Karpas-422 (cell line): ENCODE measurements around the gene GSTO2. TPM values are rescaled to one million over a fixed set of nuclear protein-coding genes. Genes with fewer than 3 reads are reported as not detected.

ENCODE experiments used
- DNase-seq: peaks from one replicate; pipeline ENCODE4 v3.0.0-alpha.2; 2015
- H2AFZ ChIP-seq: fragments of 200-600 bp; sonication (generic); 2 replicates; pipeline ENCODE4 v1.6.1; 2014; ENCODE audit warnings: antibody characterized with exemption, low read length, mixed read lengths
- H3K27ac ChIP-seq: fragments of 200-600 bp; sonication (generic); 2 replicates; pipeline ENCODE4 v1.5.1; 2014; ENCODE audit warnings: mild to moderate bottlenecking, low read length, moderate library complexity
- H3K27me3 ChIP-seq: fragments of 200-600 bp; sonication (generic); 2 replicates; pipeline ENCODE4 v1.6.1; 2014; ENCODE audit warnings: low read length, mixed read lengths
- H3K36me3 ChIP-seq: fragments of 200-600 bp; sonication (generic); 2 replicates; pipeline ENCODE4 v1.6.1; 2014; ENCODE audit warnings: low read length, mixed read lengths; ENCODE audit not compliant: insufficient read depth
- H3K4me1 ChIP-seq: fragments of 200-600 bp; sonication (generic); 2 replicates; pipeline ENCODE4 v1.6.1; 2014; ENCODE audit warnings: mild to moderate bottlenecking, low read length, mixed read lengths
- H3K4me2 ChIP-seq: fragments of 200-600 bp; sonication (generic); 2 replicates; pipeline ENCODE4 v1.6.1; 2014; ENCODE audit warnings: low read length, low read depth, mild to moderate bottlenecking; ENCODE audit not compliant: poor library complexity, severe bottlenecking
- H3K4me3 ChIP-seq: fragments of 200-600 bp; sonication (generic); 2 replicates; pipeline ENCODE4 v1.5.1; 2014; ENCODE audit warnings: mild to moderate bottlenecking, antibody characterized with exemption, low read length, mixed read lengths
- H3K79me2 ChIP-seq: fragments of 200-600 bp; sonication (generic); 2 replicates; pipeline ENCODE4 v1.6.1; 2014; ENCODE audit warnings: mild to moderate bottlenecking, low read length, mixed read lengths
- H3K9ac ChIP-seq: fragments of 200-600 bp; sonication (generic); 2 replicates; pipeline ENCODE4 v1.6.0; 2014; ENCODE audit warnings: low read length
- H3K9me2 ChIP-seq: fragments of 200-600 bp; sonication (generic), shearing (Covaris generic); replicated peaks from 2 replicates; pipeline ENCODE4 v1.6.0; 2014; ENCODE audit warnings: mild to moderate bottlenecking, low read length, moderate library complexity; ENCODE audit not compliant: insufficient read depth
- H3K9me3 ChIP-seq: fragments of 300-700, 200-600 bp; sonication (generic); 2 replicates; pipeline ENCODE4 v1.6.1; 2014; ENCODE audit warnings: low read length, mixed read lengths
- H4K20me1 ChIP-seq: fragments of 200-600 bp; sonication (generic); 2 replicates; pipeline ENCODE4 v1.6.1; 2014; ENCODE audit warnings: mild to moderate bottlenecking, antibody characterized with exemption, low read length, low read depth; ENCODE audit not compliant: insufficient read depth
- total RNA-seq: library from RNA; depleted of rRNA; stranded (reverse); fragments of >200 nt; shearing (Covaris generic); gene quantifications from 2 replicates; pipeline ENCODE4 v1.2.3, GENCODE V29; 2014; ENCODE audit warnings: low replicate concordance

GSTO2 gene
- total RNA-seq, 1 experiment from 2014 or later: 1.3 TPM

- H3K4me1 ChIP-seq: peaks cover 46% of the 10 kb centered on the region
- H3K27me3 ChIP-seq: no peaks in the 10 kb centered on the region
- no peaks in the 10 kb centered on the region for H3K9me2 ChIP-seq
- peaks cover 98% of the 10 kb centered on the region for H4K20me1 ChIP-seq
- H3K79me2 ChIP-seq: peaks cover 5% of the 10 kb centered on the region; the same call in 1 of the 2 replicates
- H3K36me3 ChIP-seq: no peaks in the 10 kb centered on the region
- H3K4me3 ChIP-seq: no peak overlapping the region
- no peak overlapping the region for H3K4me2 ChIP-seq
- no peaks in the 10 kb centered on the region for H3K9me3 ChIP-seq
- no peak for DNase-seq
- H2AFZ ChIP-seq: no peak overlapping the region
- H3K9ac ChIP-seq: no peak overlapping the region
- no peak overlapping the region for H3K27ac ChIP-seq
These were observed 62.3 kb downstream of the GSTO2 start for GRCh38 chr10:104331208-104331838.

GRCh38 chr10:104332243-104333031, 63.5 kb downstream of the GSTO2 start:
- Histone ChIP-seq H3K4me2 (no peak overlapping the region), H3K4me1 (peaks cover 57% of the 10 kb centered on the region), H4K20me1 (peaks cover 94% of the 10 kb centered on the region), H3K9ac (no peak overlapping the region), H3K36me3 (no peaks in the 10 kb centered on the region), H3K27ac (no peak overlapping the region), H3K9me3 (no peaks in the 10 kb centered on the region), H3K27me3 (no peaks in the 10 kb centered on the region), H3K9me2 (no peaks in the 10 kb centered on the region), H3K4me3 (no peak overlapping the region), H2AFZ (no peak overlapping the region), H3K79me2 (peaks cover 5% of the 10 kb centered on the region; the same call in 1 of the 2 replicates)
- no peak for DNase-seq

GRCh38 chr10:104333032-104333727, 64.2 kb downstream of the GSTO2 start:
- Histone ChIP-seq H3K79me2 (peaks cover 5% of the 10 kb centered on the region; the same call in 1 of the 2 replicates), H3K9me2 (no peaks in the 10 kb centered on the region), H2AFZ (no peak overlapping the region), H3K27ac (no peak overlapping the region), H3K4me3 (no peak overlapping the region), H3K27me3 (no peaks in the 10 kb centered on the region), H3K36me3 (no peaks in the 10 kb centered on the region), H3K4me1 (peaks cover 56% of the 10 kb centered on the region), H4K20me1 (peaks cover 87% of the 10 kb centered on the region), H3K9me3 (no peaks in the 10 kb centered on the region), H3K9ac (no peak overlapping the region), H3K4me2 (no peak overlapping the region)
- no peak for DNase-seq

DNA sequence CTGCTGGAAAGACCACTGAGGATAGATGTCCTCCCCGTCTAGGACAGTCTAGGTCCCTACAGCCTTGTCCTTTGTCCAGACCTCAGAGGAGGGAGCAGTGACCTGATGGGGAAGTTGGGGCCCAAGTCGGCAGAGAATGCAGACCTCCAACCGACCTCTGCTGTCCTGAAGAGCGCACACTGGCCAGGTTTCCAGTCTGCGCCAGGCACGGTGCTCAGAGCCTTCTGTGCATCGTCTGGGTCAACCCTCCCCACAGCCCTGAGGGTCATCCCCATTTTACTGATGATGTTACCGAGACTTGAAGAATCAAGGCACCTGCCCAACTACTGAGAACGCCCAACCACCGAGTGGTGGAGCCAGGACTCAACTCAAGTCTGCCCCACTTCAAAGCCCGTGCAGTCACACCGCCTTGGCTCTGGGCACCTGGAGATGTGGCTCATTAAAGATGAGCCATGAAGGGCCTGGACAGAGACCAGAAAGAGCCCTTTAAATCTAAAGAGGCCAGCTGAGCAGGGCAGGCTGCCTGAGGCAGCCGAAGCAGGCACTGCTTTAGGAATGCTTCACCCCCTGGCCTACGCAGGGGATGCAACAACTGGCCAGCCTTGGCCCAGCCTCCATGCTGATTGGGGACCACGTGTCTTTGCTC, 64.9 kb downstream of the GSTO2 start:
- no peaks in the 10 kb centered on the region for H3K36me3 ChIP-seq
- peaks cover 55% of the 10 kb centered on the region for H3K4me1 ChIP-seq
- no peak overlapping the region for H2AFZ ChIP-seq
- H3K27ac ChIP-seq: no peak overlapping the region
- H3K4me2 ChIP-seq: no peak overlapping the region
- H3K79me2 ChIP-seq: 0 out of 2 replicates have a peak, but pooled peaks cover 2% of the 10 kb centered on the region
- DNase-seq: no peak
- H3K4me3 ChIP-seq: no peak overlapping the region
- H3K9me2 ChIP-seq: no peaks in the 10 kb centered on the region
- H4K20me1 ChIP-seq: peaks cover 80% of the 10 kb centered on the region
- H3K9ac ChIP-seq: no peak overlapping the region
- no peaks in the 10 kb centered on the region for H3K9me3 ChIP-seq
- no peaks in the 10 kb centered on the region for H3K27me3 ChIP-seq

- Histone ChIP-seq H3K9me2 (no peaks in the 10 kb centered on the region), H3K36me3 (no peaks in the 10 kb centered on the region), H4K20me1 (peaks cover 73% of the 10 kb centered on the region), H3K4me3 (no peak overlapping the region), H2AFZ (no peak overlapping the region), H3K27ac (no peak overlapping the region), H3K4me2 (peak overlapping the region; percentile 38), H3K4me1 (peaks cover 55% of the 10 kb centered on the region), H3K27me3 (no peaks in the 10 kb centered on the region), H3K79me2 (0 out of 2 replicates have a peak, but pooled peaks cover 2% of the 10 kb centered on the region), H3K9me3 (no peaks in the 10 kb centered on the region), H3K9ac (no peak overlapping the region)
- no peak for DNase-seq
These were observed 65.6 kb downstream of the GSTO2 start for GRCh38 chr10:104334561-104334960.

- Histone ChIP-seq H3K9me2 (no peaks in the 10 kb centered on the region), H3K36me3 (no peaks in the 10 kb centered on the region), H2AFZ (no peak overlapping the region), H3K4me3 (no peak overlapping the region; the same call in 1 of the 2 replicates), H3K4me1 (peaks cover 50% of the 10 kb centered on the region), H4K20me1 (peaks cover 68% of the 10 kb centered on the region), H3K9ac (peak overlapping the region; percentile 15; the same call in 1 of the 2 replicates), H3K79me2 (0 out of 2 replicates have a peak, but pooled peaks cover 2% of the 10 kb centered on the region), H3K27ac (no peak overlapping the region), H3K9me3 (no peaks in the 10 kb centered on the region), H3K27me3 (no peaks in the 10 kb centered on the region), H3K4me2 (peak overlapping the region; percentile 38)
- peak; percentile 73 for DNase-seq
These were observed 66.1 kb downstream of the GSTO2 start for GRCh38 chr10:104334965-104335650.

GRCh38 chr10:104336821-104337467, 68.0 kb downstream of the GSTO2 start:
- no peaks in the 10 kb centered on the region for H3K27me3 ChIP-seq
- 0 out of 2 replicates have a peak, but pooled peaks cover 2% of the 10 kb centered on the region for H3K79me2 ChIP-seq
- H3K4me2 ChIP-seq: peak overlapping the region; percentile 93
- peaks cover 49% of the 10 kb centered on the region for H4K20me1 ChIP-seq
- H3K9me3 ChIP-seq: no peaks in the 10 kb centered on the region
- no peaks in the 10 kb centered on the region for H3K9me2 ChIP-seq
- H3K27ac ChIP-seq: peak overlapping the region; percentile 61
- DNase-seq: peak; percentile 52
- H3K36me3 ChIP-seq: no peaks in the 10 kb centered on the region
- H3K4me3 ChIP-seq: peak overlapping the region; percentile 95
- H2AFZ ChIP-seq: peak overlapping the region; percentile 98; the same call in 1 of the 2 replicates
- H3K4me1 ChIP-seq: peaks cover 47% of the 10 kb centered on the region
- peak overlapping the region; percentile 90 for H3K9ac ChIP-seq
